Measurements from ENCODE around the gene KCTD3.
A peak's percentile ranks its signal among the peaks of the same experiment; 100 is the strongest.

Gene KCTD3

DNA sequence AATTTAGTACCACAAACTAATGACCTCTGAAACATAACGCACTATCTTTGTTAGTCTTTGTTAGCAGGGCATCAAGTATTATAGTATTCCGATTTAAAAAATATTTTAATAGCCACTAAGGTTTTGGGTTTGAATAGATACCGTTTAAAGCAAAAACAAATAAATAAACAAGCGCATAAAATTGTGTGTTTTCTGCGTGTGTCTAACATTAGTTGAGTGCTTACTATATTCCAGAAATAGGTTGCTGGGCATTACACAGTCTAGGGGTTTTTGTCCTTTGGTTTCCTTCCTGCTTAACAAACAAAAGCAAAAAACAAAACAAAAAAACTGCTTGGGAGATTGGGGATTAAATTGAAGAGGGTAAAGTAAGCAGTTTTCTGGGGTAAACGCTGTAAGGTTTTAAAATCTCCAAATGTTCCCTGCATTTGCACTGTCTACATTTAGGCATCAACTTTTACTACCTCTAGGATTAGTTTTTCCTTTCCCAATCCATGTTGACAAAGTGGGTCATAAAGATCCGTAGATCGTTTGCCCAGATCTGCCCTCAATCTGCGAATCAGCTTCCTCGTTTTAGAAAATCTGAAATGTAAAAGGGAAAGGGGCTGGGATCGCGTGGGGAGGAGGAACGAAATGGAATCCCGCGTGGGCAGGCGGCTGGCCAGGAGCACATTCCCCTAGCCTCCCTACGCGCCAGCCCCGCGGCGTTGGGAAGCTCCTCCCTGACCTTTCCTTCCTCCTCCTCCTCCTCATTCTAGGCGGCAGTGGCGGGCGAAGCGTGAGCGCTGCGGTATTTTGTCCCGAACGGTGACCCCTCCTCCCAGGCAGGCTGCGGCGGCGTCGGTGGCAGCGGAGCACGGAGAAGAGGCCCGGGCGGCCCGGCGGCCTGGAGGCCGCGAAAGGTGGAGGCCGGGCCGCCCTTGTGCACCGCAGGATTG is at the start of gene KCTD3:
Gene KCTD3 (plus strand): TSS at position 749 of the 935 bp plus-strand sequence. CDS start 382 bp downstream, outside the sequence.
- Histone ChIP-seq H3K9ac (ENCODE audit: low read depth in 1 of 2, low read length in 2 of 2) (peak within 1 kb of the TSS; percentile 78 to 79), H3K4me1 (ENCODE audit: control insufficient read depth in 2 of 2, insufficient read depth in 2 of 2, low read length in 2 of 2) (peaks cover 7 to 10% of the 10 kb centered on the region in 2 donors), H3K27me3 (ENCODE audit: control insufficient read depth in 2 of 2, insufficient read depth in 2 of 2, low read length in 2 of 2) (no peaks in the 10 kb centered on the region), H3K27ac (ENCODE audit: low read depth in 2 of 2, low read length in 2 of 2) (peak within 1 kb of the TSS; percentile 91 to 93), H3K36me3 (ENCODE audit: control insufficient read depth in 2 of 2, insufficient read depth in 2 of 2, low read length in 2 of 2) (no peaks in the 10 kb centered on the region), H3K9me3 (ENCODE audit: control insufficient read depth in 2 of 2, low read length in 2 of 2) (no peaks in the 10 kb centered on the region), H3K4me3 (ENCODE audit: low read length in 2 of 2) (peak within 1 kb of the TSS; percentile 83 to 94)

DNA sequence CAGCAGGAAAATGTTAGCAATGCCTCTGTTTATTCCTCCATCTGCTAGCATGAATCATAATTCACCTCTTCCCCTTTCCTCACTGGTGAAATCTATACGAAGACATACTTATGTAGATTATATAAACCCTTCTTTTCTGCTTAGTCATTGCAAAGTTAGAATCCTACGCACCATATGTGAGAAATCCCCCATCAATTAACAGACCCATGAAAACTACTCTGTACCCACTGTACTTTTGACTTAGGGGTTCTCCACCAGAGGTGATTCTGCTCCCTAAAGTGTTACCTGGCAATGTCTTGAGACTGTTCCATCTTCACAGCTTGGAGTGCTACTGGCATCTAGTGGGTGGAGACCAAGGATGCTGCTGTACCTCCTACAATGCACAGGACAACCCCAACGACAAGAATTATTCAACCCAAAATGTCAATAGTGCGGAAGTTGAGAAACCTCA is 49.6 kb upstream of the KCTD3 start:
- no peaks in the 10 kb centered on the region for H3K4me1 ChIP-seq (ENCODE audit: control insufficient read depth in 2 of 2, insufficient read depth in 2 of 2, low read length in 2 of 2)
- no peaks in the 10 kb centered on the region for H3K27me3 ChIP-seq (ENCODE audit: control insufficient read depth in 2 of 2, insufficient read depth in 2 of 2, low read length in 2 of 2)
- H3K9me3 ChIP-seq (ENCODE audit: control insufficient read depth in 2 of 2, low read length in 2 of 2) = no peaks in the 10 kb centered on the region
- no peak overlapping the region for H3K9ac ChIP-seq (ENCODE audit: low read depth in 1 of 2, low read length in 2 of 2)
- no peaks in the 10 kb centered on the region for H3K36me3 ChIP-seq (ENCODE audit: control insufficient read depth in 2 of 2, insufficient read depth in 2 of 2, low read length in 2 of 2)
- H3K4me3 ChIP-seq (ENCODE audit: low read length in 2 of 2) = no peak overlapping the region
- H3K27ac ChIP-seq (ENCODE audit: low read depth in 2 of 2, low read length in 2 of 2) = no peak overlapping the region

DNA sequence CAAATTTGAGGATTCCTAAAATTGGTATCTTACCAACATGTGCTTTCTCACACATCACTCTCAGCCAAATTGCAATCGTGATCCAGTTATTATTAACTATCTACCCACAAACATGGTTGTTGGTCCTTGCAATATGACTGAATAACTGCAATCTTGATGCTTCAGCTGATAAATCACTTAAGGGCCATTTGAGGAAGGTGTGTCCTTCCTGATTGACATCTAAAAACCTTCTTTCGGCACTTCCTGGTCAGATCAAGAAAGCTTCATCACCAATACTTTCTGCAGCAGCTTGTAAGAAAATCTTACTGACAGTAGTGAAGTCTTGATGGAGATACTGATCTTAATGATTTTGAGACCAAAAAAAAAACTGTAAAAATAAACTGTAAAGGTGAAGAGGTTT is 48.5 kb upstream of the KCTD3 start:
- Histone ChIP-seq H3K9me3 (ENCODE audit: control insufficient read depth in 2 of 2, low read length in 2 of 2) (no peaks in the 10 kb centered on the region), H3K9ac (ENCODE audit: low read depth in 1 of 2, low read length in 2 of 2) (no peak overlapping the region), H3K27ac (ENCODE audit: low read depth in 2 of 2, low read length in 2 of 2) (no peak overlapping the region), H3K4me3 (ENCODE audit: low read length in 2 of 2) (no peak overlapping the region), H3K36me3 (ENCODE audit: control insufficient read depth in 2 of 2, insufficient read depth in 2 of 2, low read length in 2 of 2) (no peaks in the 10 kb centered on the region), H3K27me3 (ENCODE audit: control insufficient read depth in 2 of 2, insufficient read depth in 2 of 2, low read length in 2 of 2) (no peaks in the 10 kb centered on the region), H3K4me1 (ENCODE audit: control insufficient read depth in 2 of 2, insufficient read depth in 2 of 2, low read length in 2 of 2) (no peaks in the 10 kb centered on the region)

GRCh38 chr1:215521279-215521678 is 45.8 kb upstream of the KCTD3 start:
- H3K9ac ChIP-seq (ENCODE audit: low read depth in 1 of 2, low read length in 2 of 2) = no peak overlapping the region
- no peaks in the 10 kb centered on the region for H3K9me3 ChIP-seq (ENCODE audit: control insufficient read depth in 2 of 2, low read length in 2 of 2)
- no peaks in the 10 kb centered on the region for H3K27me3 ChIP-seq (ENCODE audit: control insufficient read depth in 2 of 2, insufficient read depth in 2 of 2, low read length in 2 of 2)
- H3K36me3 ChIP-seq (ENCODE audit: control insufficient read depth in 2 of 2, insufficient read depth in 2 of 2, low read length in 2 of 2) = no peaks in the 10 kb centered on the region
- no peak overlapping the region for H3K27ac ChIP-seq (ENCODE audit: low read depth in 2 of 2, low read length in 2 of 2)
- H3K4me1 ChIP-seq (ENCODE audit: control insufficient read depth in 2 of 2, insufficient read depth in 2 of 2, low read length in 2 of 2) = no peaks in the 10 kb centered on the region
- no peak overlapping the region for H3K4me3 ChIP-seq (ENCODE audit: low read length in 2 of 2)

DNA sequence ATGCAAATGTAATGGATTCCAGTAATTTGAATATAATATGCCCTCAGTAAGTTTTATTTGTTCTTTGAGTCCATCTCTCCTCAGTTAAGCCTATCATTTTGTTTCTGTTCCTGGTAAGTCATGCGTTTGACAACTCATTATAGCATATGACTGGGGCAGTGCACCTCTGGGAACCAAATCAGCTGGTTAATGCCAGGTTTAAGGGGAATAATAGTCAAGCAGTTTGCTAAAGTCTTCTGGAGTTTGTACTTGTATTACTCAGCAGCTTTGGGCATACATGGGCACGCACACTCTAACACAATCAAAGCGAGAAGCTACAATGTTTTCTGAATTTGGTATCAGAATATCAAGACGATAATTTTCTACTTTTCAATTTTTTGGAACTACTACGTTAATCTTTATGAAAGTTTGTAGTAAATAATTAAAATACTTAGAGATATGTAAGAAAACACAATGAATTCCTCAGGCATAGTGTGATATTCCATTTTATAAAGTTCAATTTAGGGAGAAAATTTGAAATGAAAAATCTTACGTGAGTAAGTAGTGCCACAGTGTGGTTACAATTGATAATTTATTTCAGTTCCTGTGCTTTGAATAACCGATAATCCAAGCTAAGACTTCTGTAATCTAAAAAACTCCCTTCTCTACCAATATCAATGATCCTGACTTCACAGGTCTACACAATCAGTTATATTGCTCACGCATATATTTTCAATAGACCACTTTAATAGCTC is 43.8 kb upstream of the KCTD3 start:
- Histone ChIP-seq H3K4me3 (ENCODE audit: low read length in 2 of 2) (no peak overlapping the region), H3K27me3 (ENCODE audit: control insufficient read depth in 2 of 2, insufficient read depth in 2 of 2, low read length in 2 of 2) (no peaks in the 10 kb centered on the region), H3K36me3 (ENCODE audit: control insufficient read depth in 2 of 2, insufficient read depth in 2 of 2, low read length in 2 of 2) (no peaks in the 10 kb centered on the region)

DNA sequence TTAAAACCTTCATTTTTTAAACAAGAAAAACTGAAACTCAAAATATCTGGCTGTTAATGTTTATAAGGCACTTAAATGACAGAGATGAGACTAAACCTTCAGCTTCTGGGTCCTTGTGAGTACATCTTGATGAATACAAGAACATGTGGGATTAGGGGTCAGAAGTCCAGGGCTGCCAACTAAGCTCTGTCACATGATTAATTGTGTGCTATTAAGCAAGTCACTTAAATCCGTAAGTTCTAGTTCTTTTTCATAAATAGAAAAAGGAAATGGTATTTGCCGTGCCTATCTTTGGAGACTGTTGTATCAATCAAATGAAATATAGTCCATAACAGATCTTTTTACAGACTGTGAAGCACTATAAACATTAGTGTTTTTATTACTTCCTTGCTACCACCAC is 43.2 kb upstream of the KCTD3 start:
- H3K27me3 ChIP-seq (ENCODE audit: control insufficient read depth in 2 of 2, insufficient read depth in 2 of 2, low read length in 2 of 2) = no peaks in the 10 kb centered on the region
- H3K4me1 ChIP-seq (ENCODE audit: control insufficient read depth in 2 of 2, insufficient read depth in 2 of 2, low read length in 2 of 2) = no peaks in the 10 kb centered on the region
- no peak overlapping the region for H3K27ac ChIP-seq (ENCODE audit: low read depth in 2 of 2, low read length in 2 of 2)
- H3K36me3 ChIP-seq (ENCODE audit: control insufficient read depth in 2 of 2, insufficient read depth in 2 of 2, low read length in 2 of 2) = no peaks in the 10 kb centered on the region
- H3K9ac ChIP-seq (ENCODE audit: low read depth in 1 of 2, low read length in 2 of 2) = no peak overlapping the region
- H3K4me3 ChIP-seq (ENCODE audit: low read length in 2 of 2) = no peak overlapping the region
- H3K9me3 ChIP-seq (ENCODE audit: control insufficient read depth in 2 of 2, low read length in 2 of 2) = no peaks in the 10 kb centered on the region

More for the DNA sequence above, 43.8 kb upstream of the KCTD3 start:
- Histone ChIP-seq H3K4me1 (ENCODE audit: control insufficient read depth in 2 of 2, insufficient read depth in 2 of 2, low read length in 2 of 2) (no peaks in the 10 kb centered on the region), H3K9me3 (ENCODE audit: control insufficient read depth in 2 of 2, low read length in 2 of 2) (no peaks in the 10 kb centered on the region), H3K27ac (ENCODE audit: low read depth in 2 of 2, low read length in 2 of 2) (no peak overlapping the region), H3K9ac (ENCODE audit: low read depth in 1 of 2, low read length in 2 of 2) (no peak overlapping the region)

DNA sequence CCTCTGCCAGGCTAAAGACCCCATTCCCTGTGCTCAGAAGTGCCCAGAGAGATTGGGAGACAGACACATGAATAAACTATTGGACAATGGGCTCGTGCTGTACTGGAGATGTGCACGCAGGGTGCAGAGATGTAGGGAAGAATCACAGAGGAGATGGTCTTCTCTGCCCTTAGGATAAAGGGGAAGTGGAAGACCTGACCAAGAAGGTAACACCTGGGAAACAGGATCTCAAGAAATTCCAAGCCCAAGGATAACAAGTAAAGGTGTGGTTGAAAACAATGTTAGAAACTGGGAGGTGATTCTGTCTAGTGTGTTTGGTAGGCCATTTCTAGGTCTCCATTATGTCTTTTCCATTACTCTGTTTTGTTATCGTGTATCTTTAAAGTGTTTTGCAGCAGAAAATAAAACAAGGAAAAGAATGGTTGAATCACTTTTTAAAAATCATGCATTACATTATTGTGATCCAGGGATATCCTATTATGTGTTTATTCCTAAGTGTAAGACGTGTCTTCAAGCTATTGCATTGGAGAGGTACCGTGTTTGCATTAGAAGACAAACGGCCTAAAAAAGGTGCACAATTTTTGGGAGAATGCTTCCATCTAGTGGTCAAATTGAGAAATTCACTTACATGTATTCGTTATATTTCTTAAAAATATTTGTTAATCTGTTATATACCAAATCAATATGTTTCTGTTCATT is 40.8 kb upstream of the KCTD3 start:
- Histone ChIP-seq H3K9me3 (ENCODE audit: control insufficient read depth in 2 of 2, low read length in 2 of 2) (no peaks in the 10 kb centered on the region), H3K27ac (ENCODE audit: low read depth in 2 of 2, low read length in 2 of 2) (no peak overlapping the region), H3K27me3 (ENCODE audit: control insufficient read depth in 2 of 2, insufficient read depth in 2 of 2, low read length in 2 of 2) (no peaks in the 10 kb centered on the region), H3K4me1 (ENCODE audit: control insufficient read depth in 2 of 2, insufficient read depth in 2 of 2, low read length in 2 of 2) (no peaks in the 10 kb centered on the region), H3K4me3 (ENCODE audit: low read length in 2 of 2) (no peak overlapping the region), H3K36me3 (ENCODE audit: control insufficient read depth in 2 of 2, insufficient read depth in 2 of 2, low read length in 2 of 2) (no peaks in the 10 kb centered on the region), H3K9ac (ENCODE audit: low read depth in 1 of 2, low read length in 2 of 2) (no peak overlapping the region)

DNA sequence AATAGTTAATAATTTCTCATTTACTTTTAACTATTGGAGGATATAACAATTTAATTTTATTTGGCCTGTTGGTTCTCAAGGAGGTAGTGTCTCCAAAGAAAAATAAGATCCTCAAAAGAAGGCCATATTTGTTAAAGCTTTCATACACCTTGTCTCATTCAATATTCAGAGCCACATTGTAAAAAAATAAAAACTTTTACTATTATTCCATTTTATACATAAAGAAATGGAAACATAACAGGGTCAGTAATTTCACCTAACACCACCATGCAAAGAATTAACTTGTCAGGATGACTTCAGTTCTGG is 40.3 kb upstream of the KCTD3 start:
- Histone ChIP-seq H3K4me1 (ENCODE audit: control insufficient read depth in 2 of 2, insufficient read depth in 2 of 2, low read length in 2 of 2) (no peaks in the 10 kb centered on the region), H3K4me3 (ENCODE audit: low read length in 2 of 2) (no peak overlapping the region), H3K27me3 (ENCODE audit: control insufficient read depth in 2 of 2, insufficient read depth in 2 of 2, low read length in 2 of 2) (no peaks in the 10 kb centered on the region), H3K36me3 (ENCODE audit: control insufficient read depth in 2 of 2, insufficient read depth in 2 of 2, low read length in 2 of 2) (no peaks in the 10 kb centered on the region), H3K9ac (ENCODE audit: low read depth in 1 of 2, low read length in 2 of 2) (no peak overlapping the region), H3K27ac (ENCODE audit: low read depth in 2 of 2, low read length in 2 of 2) (no peak overlapping the region), H3K9me3 (ENCODE audit: control insufficient read depth in 2 of 2, low read length in 2 of 2) (no peaks in the 10 kb centered on the region)

- no peaks in the 10 kb centered on the region for H3K9me3 ChIP-seq (ENCODE audit: control insufficient read depth in 2 of 2, low read length in 2 of 2)
- H3K4me1 ChIP-seq (ENCODE audit: control insufficient read depth in 2 of 2, insufficient read depth in 2 of 2, low read length in 2 of 2) = no peaks in the 10 kb centered on the region
- H3K27me3 ChIP-seq (ENCODE audit: control insufficient read depth in 2 of 2, insufficient read depth in 2 of 2, low read length in 2 of 2) = no peaks in the 10 kb centered on the region
- H3K27ac ChIP-seq (ENCODE audit: low read depth in 2 of 2, low read length in 2 of 2) = no peak overlapping the region
- no peak overlapping the region for H3K4me3 ChIP-seq (ENCODE audit: low read length in 2 of 2)
- no peak overlapping the region for H3K9ac ChIP-seq (ENCODE audit: low read depth in 1 of 2, low read length in 2 of 2)
- no peaks in the 10 kb centered on the region for H3K36me3 ChIP-seq (ENCODE audit: control insufficient read depth in 2 of 2, insufficient read depth in 2 of 2, low read length in 2 of 2)
Observed at GRCh38 chr1:215529111-215529510, 38.0 kb upstream of the KCTD3 start.

GRCh38 chr1:215529571-215529970 is 37.5 kb upstream of the KCTD3 start:
- H3K4me1 ChIP-seq (ENCODE audit: control insufficient read depth in 2 of 2, insufficient read depth in 2 of 2, low read length in 2 of 2) = no peaks in the 10 kb centered on the region
- H3K9me3 ChIP-seq (ENCODE audit: control insufficient read depth in 2 of 2, low read length in 2 of 2) = no peaks in the 10 kb centered on the region
- H3K27ac ChIP-seq (ENCODE audit: low read depth in 2 of 2, low read length in 2 of 2) = no peak overlapping the region

More at GRCh38 chr1:215529571-215529970, 37.5 kb upstream of the KCTD3 start:
- no peak overlapping the region for H3K9ac ChIP-seq (ENCODE audit: low read depth in 1 of 2, low read length in 2 of 2)
- no peak overlapping the region for H3K4me3 ChIP-seq (ENCODE audit: low read length in 2 of 2)
- H3K27me3 ChIP-seq (ENCODE audit: control insufficient read depth in 2 of 2, insufficient read depth in 2 of 2, low read length in 2 of 2) = no peaks in the 10 kb centered on the region
- H3K36me3 ChIP-seq (ENCODE audit: control insufficient read depth in 2 of 2, insufficient read depth in 2 of 2, low read length in 2 of 2) = no peaks in the 10 kb centered on the region
